Mucosa of gallbladder (tissue), 1 donor: ENCODE data around the gene PAK3. TPM values are rescaled to one million over a fixed set of nuclear protein-coding genes. Genes with fewer than 3 reads are reported as not detected.
A peak's percentile ranks its signal among the peaks of the same experiment; 100 is the strongest.

Experiments
- DNase-seq: peaks from one replicate; pipeline ENCODE4 v3.0.0-alpha.2; 2020; ENCODE audit warnings: low spot score
- total RNA-seq: library from RNA; stranded (reverse); gene quantifications from one replicate; pipeline ENCODE4 v1.2.1, GENCODE V29; 2021
- donor health status: DM: no; HTN: no; CAD: no.

Gene PAK3
- total RNA-seq: 1.0 TPM

GRCh38 chrX:111095974-111096895 lies at the start of gene PAK3:
Gene PAK3 (plus strand): TSS chrX:111096191. CDS start chrX:111123104, 26,913 bp downstream.
- peak; percentile 18 for DNase-seq

- no peak for DNase-seq
Observed at GRCh38 chrX:111047575-111047974, 48.4 kb upstream of the PAK3 start.

- DNase-seq: no peak
Observed at GRCh38 chrX:111052478-111052877, 43.5 kb upstream of the PAK3 start.

- no peak for DNase-seq
Observed at GRCh38 chrX:111071542-111072277, 24.3 kb upstream of the PAK3 start.

GRCh38 chrX:111083081-111083480 lies 12.9 kb upstream of the PAK3 start:
- DNase-seq: no peak

- DNase-seq: no peak
Observed at GRCh38 chrX:111086591-111087006, 9.4 kb upstream of the PAK3 start.

- no peak for DNase-seq
Observed at GRCh38 chrX:111088628-111089027, 7.4 kb upstream of the PAK3 start.

GRCh38 chrX:111090458-111090857 lies 5.5 kb upstream of the PAK3 start:
- DNase-seq: no peak

- DNase-seq: no peak
Observed at GRCh38 chrX:111098874-111099273, 2.9 kb downstream of the PAK3 start.

GRCh38 chrX:111100191-111100590 lies 4.2 kb downstream of the PAK3 start:
- no peak for DNase-seq

GRCh38 chrX:111101580-111101979 lies 5.6 kb downstream of the PAK3 start:
- DNase-seq: no peak

GRCh38 chrX:111102636-111103035 lies 6.6 kb downstream of the PAK3 start:
- no peak for DNase-seq

GRCh38 chrX:111103246-111103645 lies 7.3 kb downstream of the PAK3 start:
- DNase-seq: no peak

GRCh38 chrX:111110098-111110775 lies 14.2 kb downstream of the PAK3 start:
- DNase-seq: no peak

GRCh38 chrX:111114806-111115205 lies 18.8 kb downstream of the PAK3 start:
- no peak for DNase-seq

- DNase-seq: no peak
Observed at GRCh38 chrX:111116666-111117065, 20.7 kb downstream of the PAK3 start.

- no peak for DNase-seq
Observed at GRCh38 chrX:111119341-111119740, 23.4 kb downstream of the PAK3 start.

GRCh38 chrX:111123125-111123524 lies 27.1 kb downstream of the PAK3 start:
- no peak for DNase-seq

- no peak for DNase-seq
Observed at GRCh38 chrX:111123606-111124179, 27.7 kb downstream of the PAK3 start.

- DNase-seq: no peak
Observed at GRCh38 chrX:111124418-111124817, 28.4 kb downstream of the PAK3 start.

GRCh38 chrX:111127038-111127437 lies 31.0 kb downstream of the PAK3 start:
- no peak for DNase-seq

- no peak for DNase-seq
Observed at GRCh38 chrX:111129921-111130320, 33.9 kb downstream of the PAK3 start.
